ENCODE measurements around the gene CD69.

CD69 gene

DNA sequence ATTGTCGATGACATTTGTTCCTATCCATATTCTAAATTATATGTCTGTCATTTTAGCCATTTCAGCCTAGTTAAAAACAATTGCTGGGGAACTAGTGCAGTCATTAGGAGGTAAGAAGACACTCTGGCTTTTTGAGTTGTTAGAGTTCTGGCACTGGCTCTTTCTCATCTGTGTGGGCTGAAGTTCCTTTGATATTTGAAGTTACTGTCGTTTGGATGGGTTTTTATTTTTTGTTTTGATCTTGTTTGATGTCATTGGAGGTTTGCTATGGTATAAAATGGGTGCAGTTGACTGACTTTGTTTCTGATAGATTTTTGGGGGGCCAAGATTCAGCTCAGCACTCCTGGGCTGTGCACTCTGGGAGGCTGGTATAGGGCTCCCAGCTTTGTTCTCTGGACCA is 20.7 kb upstream of the CD69 start:
- DNase-seq (ENCODE audit: low read depth) = no peak

- DNase-seq (ENCODE audit: low read depth) = no peak
These were observed 18.5 kb upstream of the CD69 start for GRCh38 chr12:9779209-9779608.

DNA sequence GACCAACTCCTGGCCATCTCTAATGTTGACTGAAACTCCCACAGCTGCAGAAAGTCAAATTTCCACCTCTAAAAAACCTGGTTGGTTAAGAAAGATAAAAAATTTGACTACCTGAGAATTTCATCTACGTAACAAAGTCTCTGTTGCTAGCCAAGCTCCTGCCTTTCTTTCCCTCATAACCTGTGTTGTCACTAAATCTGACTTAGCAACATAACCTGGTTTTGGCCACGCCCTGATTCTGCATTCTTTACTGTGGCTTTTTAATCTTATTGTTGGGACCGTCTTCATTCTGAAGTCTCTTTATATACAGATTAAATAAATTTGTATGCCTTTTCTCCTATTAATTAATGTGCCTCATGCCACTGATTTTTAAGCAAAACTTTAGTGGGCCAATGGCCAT is 16.1 kb upstream of the CD69 start:
- no peak for DNase-seq (ENCODE audit: low read depth)

- no peak for DNase-seq (ENCODE audit: low read depth)
These were observed 12.6 kb upstream of the CD69 start for GRCh38 chr12:9773216-9773877.

DNA sequence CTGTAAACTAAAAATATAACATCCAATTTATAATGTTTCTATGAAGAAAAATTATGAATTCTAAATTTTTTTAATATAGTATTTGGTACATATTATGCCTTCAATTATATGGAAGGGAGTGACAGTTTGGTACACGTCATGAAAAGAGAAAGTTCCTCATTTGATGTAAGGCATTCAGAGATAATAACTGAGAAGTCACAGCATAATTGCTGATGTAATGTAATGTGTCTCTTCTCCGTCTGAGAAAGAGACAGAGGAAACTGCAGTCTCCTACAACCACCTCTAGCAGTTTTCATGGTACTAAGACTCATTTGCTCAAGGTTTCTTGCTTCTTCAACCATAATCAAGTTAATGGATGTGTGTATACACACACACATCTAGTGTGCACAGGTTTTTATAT is 2.3 kb upstream of the CD69 start:
- DNase-seq (ENCODE audit: low read depth) = no peak

DNA sequence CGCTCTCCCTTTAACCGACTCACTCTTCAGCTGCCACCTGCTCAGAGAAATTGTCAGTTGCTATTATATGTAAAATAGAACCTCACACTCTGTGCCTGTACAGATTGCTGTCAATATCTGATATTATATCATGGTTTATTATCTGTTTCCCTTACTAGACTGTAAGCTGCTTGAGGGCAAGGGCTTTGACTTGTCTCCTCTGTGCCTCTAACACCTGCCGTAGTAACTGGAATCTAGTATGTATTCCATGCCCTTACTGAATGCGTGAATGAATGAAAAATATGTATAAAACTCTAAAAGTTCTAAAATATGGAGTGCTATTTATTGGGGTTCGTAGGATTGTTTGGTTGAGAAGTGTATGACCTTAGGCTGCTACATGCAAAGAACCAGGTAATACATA is 1.7 kb upstream of the CD69 start:
- DNase-seq (ENCODE audit: low read depth) = no peak

DNA sequence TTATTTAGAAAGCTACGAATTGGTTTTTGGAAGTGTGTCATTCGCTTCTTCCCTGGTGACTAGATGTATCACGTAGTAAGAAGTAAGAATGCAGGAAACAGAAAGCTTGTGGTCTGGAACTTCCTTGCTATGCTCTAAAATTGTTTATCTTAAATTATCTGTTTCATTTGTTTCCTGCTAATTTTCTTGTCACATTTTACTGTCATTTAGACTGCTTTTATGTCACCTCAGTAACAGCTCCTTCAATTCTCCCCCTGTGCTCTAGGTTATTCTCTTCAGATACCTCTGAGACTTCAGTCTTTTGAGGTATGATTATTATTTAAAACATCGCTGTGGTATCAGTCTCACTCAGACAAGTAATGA is 699 bp upstream of the CD69 start:
- no peak for DNase-seq (ENCODE audit: low read depth)

DNA sequence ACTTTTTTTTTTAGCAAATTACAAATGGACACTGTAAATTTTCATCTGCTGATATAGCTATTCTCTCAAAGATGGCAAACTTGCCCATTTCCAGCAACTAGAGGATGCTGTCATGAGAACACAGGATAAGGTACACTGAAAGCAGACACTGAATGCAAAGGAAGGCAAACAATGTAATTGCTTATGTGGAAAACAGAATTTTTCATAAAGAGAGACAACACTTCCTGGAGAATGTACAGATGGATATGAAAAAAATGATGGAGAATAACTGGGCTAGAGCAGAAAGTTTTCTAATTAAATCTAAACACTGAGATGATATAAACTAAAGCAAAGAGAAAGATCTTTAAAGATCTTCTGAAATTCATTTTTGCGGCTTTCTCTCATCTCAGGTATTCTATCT is 581 bp downstream of the CD69 start:
- no peak for DNase-seq (ENCODE audit: low read depth)

- no peak for DNase-seq (ENCODE audit: low read depth)
These were observed 1.0 kb downstream of the CD69 start for GRCh38 chr12:9759694-9760093.

DNA sequence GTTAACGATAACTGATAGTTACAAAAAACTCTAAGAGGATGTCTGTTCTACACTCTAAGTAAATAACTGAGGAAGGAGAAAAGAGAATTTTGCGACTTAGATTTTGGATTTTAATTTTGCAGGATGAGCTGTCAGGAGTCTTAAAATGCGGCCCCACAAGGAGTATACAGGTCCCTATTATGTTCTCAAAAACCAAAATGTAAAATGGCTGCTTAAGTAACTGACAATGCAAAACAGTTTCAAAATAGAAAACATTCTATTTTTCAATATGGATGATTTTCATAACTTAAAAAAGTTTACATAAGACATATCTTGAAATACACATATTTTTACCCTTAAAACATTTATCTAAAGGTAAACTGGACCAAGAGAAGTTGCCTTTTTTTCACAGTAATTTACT is 2.6 kb downstream of the CD69 start:
- no peak for DNase-seq (ENCODE audit: low read depth)

DNA sequence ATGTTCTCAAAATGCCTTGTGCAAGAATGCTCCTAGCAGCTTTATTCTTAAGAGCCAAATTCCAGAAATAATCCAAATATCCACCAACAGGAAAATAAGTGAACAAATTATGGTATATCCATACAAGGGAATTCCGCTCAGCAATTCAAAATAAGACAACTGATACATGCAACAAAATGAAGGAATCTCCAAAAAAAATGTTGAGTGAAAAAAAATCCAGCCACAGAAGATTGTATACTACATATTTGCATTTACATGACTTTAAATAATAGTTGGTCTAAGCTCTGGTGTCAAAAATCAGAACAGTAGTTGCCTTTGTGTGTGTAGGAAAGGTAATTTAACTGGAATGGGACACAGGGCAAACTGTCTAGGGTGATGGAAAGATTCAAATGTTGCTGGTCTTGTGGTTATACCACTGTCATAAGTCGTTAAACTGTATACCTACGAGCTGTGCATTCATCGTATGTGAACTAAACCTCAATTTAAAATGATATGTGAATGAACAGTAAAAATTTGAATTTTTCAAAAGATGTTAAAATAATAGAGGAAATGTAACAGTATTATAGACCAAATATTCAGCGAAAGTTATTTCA is 3.2 kb downstream of the CD69 start:
- DNase-seq (ENCODE audit: low read depth) = no peak

GRCh38 chr12:9756706-9757105 is 4.0 kb downstream of the CD69 start:
- no peak for DNase-seq (ENCODE audit: low read depth)

GRCh38 chr12:9756170-9756569 is 4.5 kb downstream of the CD69 start:
- no peak for DNase-seq (ENCODE audit: low read depth)

DNA sequence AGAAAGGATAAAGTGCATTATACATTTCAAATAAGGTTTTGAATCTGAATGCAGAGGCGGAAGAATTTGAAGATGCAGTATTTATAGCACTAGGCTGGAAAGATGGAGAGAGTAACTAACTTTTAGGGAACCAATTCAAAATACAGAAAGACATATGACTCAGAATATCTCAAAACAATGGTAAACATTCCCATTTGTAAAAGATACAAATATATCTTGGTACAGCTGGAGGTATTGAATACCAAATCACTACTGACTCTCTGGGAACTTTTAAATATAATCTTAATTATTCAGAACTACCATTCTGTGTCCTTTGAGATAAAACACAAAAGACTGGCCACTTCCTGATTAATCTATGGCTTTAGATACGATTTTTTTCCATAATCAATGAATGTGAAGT is 5.1 kb downstream of the CD69 start:
- DNase-seq (ENCODE audit: low read depth) = no peak

GRCh38 chr12:9755035-9755434 is 5.7 kb downstream of the CD69 start:
- no peak for DNase-seq (ENCODE audit: low read depth)

DNA sequence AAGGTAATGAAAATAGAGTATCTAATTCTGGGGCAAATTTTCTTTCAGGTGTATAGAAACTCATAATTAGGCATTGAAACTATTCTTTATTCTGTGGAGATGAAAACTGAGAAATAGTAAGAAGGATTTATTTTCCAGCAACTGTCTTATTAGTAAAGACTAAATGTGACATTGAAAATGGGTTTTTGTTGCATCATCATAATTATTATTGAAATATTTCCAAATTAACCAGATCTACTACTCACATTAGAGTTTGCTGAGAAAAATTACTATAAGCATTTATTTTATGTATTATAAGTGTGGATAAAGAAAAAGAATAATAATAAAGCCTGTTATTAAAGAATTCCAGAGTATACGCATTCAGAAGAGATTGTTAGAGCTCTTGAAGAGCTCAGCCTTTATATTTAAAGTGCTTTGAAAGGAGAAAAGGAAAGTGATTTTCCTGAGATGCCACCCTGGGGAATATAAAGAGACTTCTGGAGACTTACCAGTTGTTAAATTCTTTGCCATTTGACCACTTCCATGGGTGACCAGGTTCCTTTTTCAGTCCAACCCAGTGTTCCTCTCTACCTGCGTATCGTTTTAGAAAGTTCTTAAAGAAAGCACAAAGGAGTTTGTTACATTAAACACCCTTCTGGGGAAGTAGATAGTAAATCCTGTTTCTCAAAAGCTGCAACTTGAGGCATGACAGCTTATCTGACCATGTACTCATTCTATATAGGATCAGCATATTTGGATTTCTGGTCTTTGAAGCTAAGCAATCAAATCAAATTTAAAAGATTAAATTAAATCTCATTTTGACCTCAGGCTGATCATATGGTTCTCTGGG is 6.4 kb downstream of the CD69 start:
- DNase-seq (ENCODE audit: low read depth) = no peak

GRCh38 chr12:9753498-9753897 is 7.2 kb downstream of the CD69 start:
- DNase-seq (ENCODE audit: low read depth) = no peak

DNA sequence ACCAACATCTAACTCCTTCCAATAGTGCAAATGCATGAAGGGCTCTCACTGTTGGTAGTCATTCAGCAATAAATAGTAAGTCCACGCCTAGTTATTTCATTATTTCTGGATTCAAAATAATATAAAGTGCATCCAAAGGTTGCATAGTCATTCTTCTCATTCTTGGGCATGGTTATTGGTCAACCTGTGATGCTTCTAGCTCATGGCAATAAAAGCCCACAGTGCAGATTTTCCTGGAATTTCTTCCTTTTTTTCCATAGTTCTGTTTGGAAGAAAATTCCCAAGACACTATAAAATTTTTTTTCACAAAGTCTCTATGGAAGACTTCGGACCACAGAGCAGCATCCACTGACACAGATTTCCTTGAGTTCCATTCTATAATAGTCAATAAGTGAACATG is 7.6 kb downstream of the CD69 start:
- DNase-seq (ENCODE audit: low read depth) = no peak

DNA sequence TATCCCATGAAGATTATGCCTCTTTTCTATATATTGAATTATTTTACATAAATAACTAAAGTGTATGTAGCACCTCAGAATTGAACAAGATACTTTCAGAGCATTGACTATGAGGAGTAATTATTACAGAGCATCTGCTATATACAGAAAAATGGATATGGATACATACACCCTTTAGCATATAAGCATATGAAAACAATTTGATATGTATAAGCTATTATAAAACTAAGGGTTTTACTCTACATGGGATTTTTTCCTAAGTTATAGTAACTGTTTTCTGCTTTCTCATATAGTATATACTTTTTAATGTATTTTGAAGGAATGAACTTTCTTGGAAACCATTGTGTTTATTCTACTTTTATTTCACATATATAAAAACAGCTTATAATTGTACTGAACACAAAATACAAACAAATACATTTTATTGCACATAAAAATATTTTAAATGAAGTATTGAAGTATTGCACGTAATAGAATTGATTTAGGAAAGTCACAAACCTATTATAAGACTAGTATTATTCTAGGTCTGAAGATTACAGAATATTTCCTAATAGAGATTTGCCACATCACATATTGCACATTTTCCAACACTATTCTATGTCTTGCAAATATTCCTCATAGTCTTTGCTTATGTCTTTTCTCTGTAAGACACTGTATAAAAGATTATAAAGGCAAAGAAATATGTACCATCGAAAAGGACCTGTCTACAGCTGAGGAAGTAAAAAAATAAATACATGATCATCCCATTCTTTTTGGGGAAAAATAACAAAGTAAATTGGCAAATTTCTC is 8.4 kb downstream of the CD69 start:
- no peak for DNase-seq (ENCODE audit: low read depth)

- no peak for DNase-seq (ENCODE audit: low read depth)
These were observed 9.2 kb downstream of the CD69 start for GRCh38 chr12:9751204-9752144.
